HG02870 (cell line): ENCODE results near the gene PREX1.
"Not testable (repeated sequence)": the region's sequence is repeated elsewhere in the genome, so short reads cannot be mapped to it uniquely, and the experiment has no call there.

ENCODE experiments used
- ATAC-seq: cut with Tn5 transposase; IDR thresholded peaks from one replicate; pipeline ENCODE4 v1.9.1; 2021; ENCODE audit warnings: mild to moderate bottlenecking, moderate library complexity; ENCODE audit not compliant: unreplicated experiment

PREX1 gene

DNA sequence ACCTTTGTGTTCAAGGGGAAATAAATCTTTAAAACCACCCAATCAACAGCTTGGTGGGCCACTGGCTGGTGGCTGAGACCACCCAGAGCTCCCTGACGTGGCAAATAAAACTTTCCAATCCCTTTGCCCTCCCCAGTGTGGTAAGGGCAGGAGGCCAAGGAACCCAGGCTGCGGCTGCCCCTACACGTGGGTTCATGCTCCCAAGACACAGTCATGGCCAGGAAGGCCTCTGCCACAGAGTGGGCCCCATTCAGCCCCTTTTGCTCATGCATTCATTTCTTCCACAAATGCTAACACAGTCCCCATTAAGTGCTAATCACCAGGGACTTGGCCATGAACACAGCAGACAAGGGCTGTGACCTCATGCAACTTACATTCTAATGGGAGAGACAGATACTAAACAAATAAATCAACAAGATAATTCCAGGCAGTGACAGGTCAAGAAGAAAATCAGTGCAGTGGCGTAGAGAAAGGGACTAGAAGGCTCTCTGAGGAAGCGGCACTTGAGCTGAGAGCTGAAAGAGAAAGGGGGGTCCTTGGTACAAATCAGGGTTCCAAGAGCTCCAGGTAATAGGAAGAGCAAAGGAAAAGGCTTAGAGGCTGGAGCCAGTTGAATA, 13.8 kb downstream of the PREX1 start:
- ATAC-seq = no peak

DNA sequence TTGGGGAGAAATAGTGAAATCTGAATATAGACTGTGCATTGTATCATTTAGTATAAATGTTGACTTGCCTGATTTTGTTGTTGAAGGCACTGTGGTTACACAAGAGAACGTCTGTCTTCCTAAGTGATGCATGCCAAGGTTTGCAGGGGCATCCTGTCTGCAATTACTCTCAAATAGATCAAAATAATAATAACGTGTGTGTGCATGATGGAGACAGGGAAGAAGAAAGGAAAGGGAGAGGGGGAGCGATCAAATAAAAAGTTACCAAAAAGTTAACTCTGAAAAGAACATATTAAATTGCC, 14.4 kb downstream of the PREX1 start:
- ATAC-seq = no peak

DNA sequence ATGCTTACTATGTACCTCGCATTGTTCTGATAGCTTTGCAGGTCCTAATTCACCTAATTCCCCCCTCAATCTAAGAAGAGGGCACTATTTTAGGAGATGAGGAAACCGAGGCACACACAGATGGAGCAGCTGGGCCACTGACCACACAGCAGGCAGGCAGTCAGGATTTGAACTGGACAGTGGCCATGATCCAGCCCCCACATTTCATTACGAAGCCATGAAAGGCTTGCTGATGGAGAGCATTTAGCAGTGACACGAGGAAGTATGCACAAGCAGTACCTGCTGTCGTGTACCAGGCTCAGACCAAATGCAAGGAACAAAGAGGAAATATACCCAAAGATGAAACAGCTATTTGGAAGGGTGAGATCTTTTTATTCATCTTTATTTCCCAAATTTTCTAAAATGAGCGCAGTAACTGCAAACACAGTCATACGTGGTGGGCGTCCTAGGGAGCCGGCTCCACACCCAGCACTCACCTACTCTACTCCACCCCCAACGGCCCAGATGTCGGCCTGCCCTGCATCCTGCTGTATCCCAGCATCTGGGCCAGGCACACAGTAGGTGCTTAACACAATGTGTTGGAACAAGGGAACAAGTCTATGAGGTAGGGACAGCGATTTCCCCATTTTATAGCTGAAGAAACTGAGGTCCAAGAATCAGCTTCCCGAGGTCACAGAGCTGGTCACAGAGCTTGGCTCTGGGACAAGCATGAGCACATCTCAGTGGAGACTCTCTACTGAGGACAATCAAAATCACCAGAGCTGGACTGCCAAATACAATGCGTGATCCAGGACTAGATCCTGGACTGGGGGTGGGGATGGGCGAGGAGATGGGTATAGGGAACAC, 15.0 kb downstream of the PREX1 start:
- ATAC-seq = no peak

DNA sequence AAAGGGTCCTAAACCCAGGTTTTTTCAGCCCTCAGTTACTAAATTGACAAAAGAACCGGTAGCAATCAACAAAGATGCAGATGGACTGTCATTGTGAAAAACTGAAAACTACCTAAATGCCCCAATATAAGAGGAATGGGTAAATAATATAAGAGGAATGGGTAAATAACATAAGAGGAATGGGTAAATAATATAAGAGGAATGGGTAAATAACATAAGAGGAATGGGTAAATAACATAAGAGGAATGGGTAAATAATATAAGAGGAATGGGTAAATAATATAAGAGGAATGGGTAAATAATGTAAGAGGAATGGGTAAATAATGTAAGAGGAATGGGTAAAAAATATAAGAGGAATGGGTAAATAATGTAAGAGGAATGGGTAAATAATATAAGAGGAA, 15.7 kb downstream of the PREX1 start:
- ATAC-seq = not testable (repeated sequence)

DNA sequence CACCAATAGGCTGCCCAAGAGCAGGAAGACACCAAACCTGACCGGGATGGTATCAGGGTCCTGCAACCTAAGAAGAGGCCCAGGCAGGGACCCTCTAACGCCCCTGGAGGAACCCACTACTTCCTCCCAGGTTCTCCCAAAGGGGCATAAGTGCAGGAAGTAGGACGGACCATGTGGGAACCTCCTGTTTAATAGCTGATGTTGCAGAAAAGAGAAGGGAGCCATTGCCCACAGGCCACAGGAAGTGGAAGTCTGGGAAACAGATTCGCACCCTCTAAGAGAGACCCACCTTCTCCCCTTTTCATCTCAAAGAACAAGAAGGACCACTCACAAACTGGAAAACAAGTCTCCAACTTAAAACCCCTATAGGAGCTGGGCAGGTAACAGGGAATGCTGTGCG, 18.1 kb downstream of the PREX1 start:
- ATAC-seq = no peak

DNA sequence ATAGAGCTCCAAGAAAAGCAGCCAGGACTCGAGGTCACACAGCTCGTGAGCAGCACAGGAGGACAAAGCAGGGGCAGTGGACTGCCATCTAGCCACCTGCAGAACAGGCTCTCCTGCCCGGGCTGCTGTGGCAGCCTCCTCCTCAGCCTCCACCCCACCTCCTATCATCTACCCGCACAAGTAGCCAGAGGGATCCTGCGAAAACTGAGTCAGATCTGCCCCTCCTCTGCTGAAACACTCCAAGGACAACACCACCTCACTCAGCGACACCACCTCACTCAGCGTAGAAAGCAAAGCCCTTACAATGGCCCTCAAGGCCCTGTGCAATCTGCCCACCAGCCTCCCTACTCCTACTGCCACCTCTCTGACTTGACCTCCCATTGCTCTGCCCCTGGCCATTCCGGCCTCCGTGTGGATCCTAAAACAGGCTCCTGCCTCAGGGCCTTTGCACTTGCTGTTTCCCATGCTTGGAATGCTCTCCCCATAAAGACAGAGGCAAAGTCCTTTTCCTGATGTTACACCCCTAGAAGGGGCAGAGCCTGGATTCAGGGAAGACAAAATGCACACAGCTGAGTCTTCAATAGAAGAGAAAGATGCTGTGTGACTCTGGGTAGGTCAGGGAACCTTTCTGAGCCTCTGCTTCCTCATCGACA, 19.3 kb downstream of the PREX1 start:
- no peak for ATAC-seq

DNA sequence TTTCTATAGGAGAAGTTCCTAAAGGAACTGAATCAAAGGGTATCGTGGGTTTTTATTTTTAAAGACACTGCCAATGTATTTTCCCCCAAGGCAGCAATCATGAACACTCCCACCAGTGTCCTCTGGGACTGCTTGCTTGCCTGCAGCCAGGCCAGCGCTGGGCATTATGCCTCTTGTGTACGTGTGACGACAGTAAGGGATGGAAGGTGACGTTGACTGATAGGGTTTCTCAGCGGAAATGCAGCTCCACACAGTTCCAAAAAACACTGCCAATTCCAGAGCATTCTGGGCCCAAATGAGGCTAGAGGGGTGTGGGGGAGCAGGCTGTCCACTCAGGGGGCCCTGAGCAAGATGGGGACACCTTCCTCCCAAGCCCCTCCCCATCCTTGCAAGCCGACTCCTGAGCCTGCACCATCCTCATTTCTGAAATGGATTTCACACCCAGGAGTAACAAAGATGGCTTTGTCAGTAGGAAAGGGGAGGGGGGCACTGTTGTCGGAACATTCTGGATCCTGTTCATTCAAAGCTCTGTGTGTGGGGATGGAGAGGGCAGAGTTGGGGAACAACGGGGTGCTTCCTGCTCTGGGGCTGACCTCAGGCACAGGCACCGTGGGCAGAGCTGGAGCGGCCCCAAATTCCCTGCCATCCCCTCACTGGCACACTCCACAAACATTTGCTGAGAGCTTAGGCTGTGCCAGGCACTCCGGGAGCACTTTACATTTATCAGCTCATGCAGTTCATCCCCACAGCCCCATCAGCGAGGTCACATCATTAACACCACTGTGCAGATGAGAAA, 20.0 kb downstream of the PREX1 start:
- no peak for ATAC-seq

DNA sequence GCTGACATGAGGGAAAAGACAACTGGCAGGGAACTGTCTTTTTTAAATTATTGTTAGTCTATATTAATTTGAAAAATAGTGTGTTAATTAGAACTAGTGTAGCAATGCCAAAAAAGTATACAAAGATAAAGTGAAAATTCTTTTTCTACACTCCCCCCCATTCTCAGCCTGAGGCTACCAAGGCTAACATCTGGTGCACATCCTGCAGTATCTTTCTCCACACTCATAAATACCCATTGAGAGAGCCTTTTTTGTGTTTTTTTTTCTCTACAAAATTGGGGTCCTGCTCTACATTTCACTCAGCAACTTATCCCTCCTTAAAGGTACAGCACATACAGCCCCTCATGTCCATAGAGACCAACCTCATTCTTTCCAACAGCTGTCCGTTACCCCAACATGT, 20.7 kb downstream of the PREX1 start:
- no peak for ATAC-seq

DNA sequence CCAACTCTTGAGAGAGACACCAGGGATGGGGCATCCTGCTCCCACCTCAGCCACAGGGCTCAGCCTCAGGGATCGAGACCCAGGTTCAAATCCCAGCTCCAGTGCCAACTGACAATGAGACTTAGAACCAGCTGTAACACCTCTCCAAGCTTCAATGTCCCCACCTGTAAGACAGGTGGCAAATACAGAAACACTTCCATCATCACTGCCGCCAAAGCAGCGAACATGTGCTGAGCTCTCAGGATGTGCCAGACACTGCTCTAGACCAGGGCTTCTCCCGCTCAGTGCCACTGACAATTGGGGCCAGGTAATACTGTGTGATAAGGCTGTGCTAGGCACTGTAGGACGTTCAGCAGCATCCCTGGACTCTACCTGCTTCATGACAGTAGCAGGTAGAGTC, 22.1 kb downstream of the PREX1 start:
- ATAC-seq = no peak

DNA sequence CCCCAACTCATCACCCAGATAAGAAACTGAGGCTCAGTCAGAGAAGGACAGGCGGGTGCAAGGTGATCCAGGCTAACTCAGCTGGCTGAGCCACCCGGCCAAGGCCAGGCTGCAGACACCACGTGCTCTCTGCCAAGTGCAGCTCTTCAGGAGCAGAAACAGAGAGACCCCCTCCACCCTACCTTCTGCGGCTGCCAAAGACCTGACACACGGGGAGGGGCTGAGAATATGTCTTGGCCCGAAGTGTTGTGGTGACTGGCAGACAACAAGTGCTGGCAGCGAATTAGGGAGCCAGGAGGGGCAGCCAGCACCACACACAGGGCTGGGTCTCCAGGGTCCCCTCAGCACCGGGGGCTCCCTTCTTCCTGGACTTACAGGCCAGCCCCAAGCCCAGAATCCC, 22.5 kb downstream of the PREX1 start:
- no peak for ATAC-seq

DNA sequence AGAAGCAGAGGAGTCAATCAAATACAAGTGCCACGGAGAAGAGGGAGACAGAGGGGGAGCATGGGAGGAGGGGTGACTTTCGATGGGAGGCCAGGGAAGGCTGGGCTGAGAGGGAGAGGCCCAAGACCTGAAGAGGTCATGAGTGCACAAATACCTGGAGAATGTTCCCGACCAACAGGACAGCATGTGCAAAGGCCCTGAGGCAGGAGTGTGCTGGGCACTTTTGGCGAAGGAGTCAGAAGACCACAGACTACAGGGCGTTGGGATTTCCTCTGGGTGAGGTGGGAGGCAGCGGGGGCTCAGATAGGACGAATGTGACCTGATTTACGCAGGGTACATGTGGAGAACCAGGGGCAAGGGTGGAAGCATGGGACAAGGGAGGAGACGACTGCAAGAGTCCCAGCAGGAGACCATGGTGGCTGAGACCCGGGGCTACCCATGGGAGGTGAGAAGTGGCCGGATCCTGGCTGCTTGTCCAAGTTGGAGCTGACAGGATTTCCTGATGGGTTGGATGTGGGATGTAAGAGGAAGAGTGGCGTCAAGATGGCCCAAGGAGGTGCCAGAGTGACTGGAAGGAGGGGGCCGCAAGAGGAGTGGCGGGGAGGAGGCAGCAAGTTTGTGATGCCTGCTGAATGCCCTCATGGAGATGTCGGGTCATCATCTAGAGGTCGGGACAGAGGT, 23.4 kb downstream of the PREX1 start:
- ATAC-seq = no peak

DNA sequence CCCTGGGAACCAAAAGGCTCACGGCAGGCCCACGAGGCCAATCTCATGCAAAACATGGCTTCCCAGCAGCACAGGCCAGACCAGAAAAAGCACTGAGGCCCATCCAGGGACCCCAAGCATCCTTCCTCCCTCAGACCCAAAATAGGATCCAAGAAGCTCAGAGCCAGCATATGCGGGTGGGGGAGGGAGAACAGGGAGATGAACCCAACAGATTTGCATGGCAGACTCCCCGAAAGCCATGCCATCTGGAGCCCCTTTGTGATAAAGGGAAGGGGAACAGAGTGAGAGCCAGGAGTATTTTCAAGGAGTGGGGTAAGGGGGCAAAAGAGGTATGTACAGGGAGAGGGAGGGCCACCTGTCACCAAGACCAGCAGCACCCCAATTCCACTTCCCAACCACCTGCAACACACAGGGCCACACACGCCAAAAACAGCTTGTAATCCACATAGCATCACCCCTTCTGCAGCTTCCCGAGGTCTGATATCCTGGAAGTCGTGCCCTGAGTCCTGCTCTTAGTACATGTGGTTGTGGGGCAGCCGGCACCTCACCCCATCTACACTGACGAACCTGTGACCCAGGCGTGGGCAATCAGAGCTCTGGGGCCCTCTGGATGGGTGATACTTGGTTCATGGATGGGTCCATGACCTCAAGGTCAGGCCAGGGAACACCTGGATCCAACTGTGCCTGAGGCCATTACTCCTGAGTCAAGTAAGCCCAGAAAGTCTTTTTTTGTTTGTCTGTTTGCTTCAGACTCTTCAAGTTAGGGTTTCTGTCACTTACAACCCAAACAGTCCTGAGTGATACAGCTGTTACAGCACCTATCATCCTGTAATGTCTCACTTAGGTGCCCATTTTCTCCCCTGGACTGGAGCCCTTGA, 24.4 kb downstream of the PREX1 start:
- ATAC-seq = no peak

DNA sequence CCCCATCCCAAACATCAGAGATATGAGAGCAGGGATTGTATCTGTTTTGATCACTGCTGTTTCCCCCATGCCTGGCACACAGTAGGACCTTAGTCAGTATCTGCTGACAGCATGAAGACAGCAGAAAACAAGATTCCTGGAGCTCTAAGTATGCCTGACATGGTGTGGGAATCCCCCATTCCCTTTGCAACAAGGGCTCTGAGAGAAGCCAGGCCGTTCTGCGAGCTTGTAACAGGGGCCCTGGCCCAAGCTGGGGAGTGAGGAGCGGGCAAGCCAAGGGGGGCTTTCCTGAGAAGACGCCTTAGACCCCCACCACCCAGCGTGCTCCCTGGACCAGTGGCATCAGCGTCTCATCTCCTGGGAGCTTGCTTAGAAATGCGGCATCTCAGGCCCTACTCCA, 25.2 kb downstream of the PREX1 start:
- ATAC-seq = no peak

DNA sequence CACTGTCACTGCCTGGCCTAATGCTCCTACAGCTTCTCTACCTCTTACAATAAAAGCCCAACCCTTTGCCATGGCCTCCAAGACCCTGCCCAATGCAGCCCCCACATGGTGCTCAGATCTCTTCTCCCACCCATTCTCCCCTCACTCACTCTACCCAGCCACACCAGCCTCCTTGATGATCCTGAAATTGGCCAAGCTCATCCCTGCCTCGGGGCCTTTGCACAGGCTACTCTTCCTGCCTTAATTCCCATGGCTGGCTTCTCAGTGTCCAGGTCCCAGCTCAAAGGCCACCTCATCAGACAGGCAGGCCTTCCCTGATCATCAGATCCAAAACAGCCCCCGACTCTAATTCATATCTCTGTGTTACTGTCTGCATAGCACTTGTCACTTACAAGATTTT, 25.6 kb downstream of the PREX1 start:
- no peak for ATAC-seq

DNA sequence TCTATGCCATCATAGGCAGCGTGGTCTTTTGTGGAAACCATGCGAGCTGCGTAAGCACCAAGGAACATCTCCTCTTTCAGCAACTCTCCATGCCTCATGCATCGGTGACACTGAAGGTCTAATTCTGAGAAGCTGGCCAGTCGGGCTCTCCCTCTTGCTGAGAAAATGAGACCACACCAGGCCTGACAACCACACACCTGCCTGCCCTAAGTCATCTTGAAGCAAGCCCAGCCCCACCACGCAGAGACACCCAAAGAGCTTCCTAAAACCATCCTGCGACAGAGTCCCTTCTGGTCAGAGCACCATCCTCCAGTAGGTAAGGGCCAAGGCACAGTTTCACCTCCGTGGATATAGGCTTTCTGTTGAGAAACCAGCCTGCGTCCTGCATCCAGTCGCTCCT, 26.6 kb downstream of the PREX1 start:
- no peak for ATAC-seq

DNA sequence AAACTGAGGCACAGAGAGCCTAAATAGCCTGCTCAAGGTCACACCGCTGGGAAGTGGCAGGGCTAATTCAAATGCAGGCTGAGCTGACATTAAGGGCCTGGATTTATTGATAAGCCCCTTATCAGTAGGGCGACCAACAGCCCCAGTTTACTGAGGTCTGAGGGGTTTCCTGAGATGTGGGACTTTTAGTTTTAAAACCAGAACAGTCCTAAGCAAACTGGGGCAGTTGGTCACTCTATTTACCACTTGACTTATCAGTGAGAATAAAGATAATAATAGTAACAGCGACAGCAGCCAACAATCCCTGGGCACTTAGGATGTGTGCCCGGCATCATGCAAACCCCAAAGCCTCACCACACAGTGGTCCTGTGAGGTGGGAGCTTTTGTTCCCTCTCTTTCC, 27.6 kb downstream of the PREX1 start:
- ATAC-seq = no peak

DNA sequence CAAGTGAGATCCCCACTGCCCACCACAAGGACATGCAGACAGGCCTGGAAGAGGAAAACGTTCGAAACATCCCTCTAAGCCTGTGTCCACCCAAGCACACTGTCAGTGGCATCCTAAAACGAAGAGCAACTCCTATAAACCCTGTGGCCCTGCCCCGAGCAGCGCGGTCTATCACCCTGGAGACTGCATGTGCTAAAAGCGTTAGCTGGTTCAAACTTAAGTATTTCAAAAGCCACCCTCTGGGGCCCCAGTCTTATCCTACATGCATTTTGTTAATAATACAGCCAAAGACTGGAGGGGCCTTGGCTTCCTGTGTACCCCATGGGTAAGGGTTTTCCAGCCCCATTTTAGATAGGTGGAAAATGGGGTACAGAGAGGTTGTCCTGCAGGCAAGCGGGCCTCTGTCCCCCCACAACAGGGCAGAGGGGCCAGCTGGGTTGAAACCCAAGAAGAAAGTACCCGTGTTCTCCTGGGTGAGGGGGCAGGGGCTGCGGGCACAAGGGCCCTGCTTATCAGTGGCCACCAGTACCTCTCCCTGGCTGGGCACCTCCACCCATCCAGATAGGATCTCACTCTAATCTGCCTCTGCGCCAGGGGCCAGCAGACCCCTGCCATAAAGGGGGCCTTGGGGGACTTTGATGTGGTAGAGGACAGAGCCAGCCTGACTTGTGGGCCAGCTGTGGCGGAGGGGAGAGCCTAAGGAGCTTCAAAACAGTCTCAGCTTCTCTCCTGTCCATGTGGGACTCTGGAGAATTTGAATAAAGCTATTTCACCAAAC, 28.3 kb downstream of the PREX1 start:
- no peak for ATAC-seq

DNA sequence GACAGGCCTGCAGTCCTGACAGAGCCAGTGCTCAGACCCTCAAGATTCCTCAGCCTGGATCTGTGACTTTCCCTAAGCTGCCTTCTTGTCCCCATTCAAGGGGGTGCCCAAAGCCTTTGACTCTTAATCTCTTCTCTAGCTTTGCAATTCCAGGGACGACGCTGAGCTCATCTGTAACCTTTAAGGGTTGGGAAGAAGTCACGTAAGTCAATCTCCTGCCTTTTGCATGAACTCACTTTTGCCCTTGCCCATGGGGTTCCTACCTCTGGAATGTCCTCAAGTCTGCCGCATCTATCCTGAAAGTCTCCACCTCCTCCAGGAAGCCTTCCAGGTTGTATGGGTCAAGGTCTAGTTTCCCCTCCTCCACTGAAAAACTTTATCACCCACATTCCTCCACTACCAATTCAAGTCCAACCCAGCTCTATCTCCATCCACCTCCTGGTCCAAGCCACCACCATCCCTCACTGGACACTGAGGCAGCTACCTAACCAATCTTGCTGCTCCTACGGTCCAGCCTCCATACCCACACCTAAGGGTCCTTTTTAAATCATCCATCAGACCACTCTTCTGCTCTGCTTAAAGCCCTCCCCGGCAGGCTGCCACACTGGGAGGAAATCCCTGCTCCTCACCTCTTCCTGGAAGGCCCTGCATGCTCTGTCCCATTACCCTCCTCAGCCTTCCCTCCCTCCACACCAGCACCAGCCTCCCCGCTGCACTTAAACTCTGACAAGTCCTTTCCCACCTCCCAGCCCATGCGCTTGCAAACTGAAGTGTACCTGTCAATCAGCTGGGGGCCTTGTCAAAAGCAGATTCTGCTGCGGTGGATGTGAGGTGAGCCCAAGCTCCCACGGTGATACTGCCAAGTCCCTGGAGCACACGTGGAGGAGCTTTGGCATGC, 29.7 kb downstream of the PREX1 start:
- ATAC-seq = no peak
